NT2/D1 (cell line): ENCODE data around the gene TOR1AIP2.

ENCODE experiments used
- DNase-seq: peaks from one replicate; pipeline ENCODE4 v3.0.0-alpha.2; 2011; ENCODE audit warnings: low read depth, low spot score
- H3K27me3 ChIP-seq: 2 replicates; pipeline ENCODE4 v1.6.0; 2011; ENCODE audit warnings: mild to moderate bottlenecking; ENCODE audit not compliant: insufficient read length, insufficient read depth
- H3K36me3 ChIP-seq: 2 replicates; pipeline ENCODE4 v1.6.1; 2011; ENCODE audit warnings: mild to moderate bottlenecking, low read length, mixed read lengths; ENCODE audit not compliant: insufficient read depth, insufficient read length
- H3K4me1 ChIP-seq: 2 replicates; pipeline ENCODE4 v1.5.1; 2011; ENCODE audit not compliant: insufficient read depth, insufficient read length
- H3K4me3 ChIP-seq: 2 replicates; pipeline ENCODE4 v1.5.1; 2011; ENCODE audit warnings: low read depth; ENCODE audit not compliant: insufficient read length
- H3K9ac ChIP-seq: 2 replicates; pipeline ENCODE4 v1.6.0; 2011; ENCODE audit warnings: low read depth; ENCODE audit not compliant: insufficient read length
- H3K9me3 ChIP-seq: 2 replicates; pipeline ENCODE4 v1.5.1; 2011; ENCODE audit warnings: mild to moderate bottlenecking, low read length; ENCODE audit not compliant: insufficient read depth
- SUZ12 ChIP-seq: IDR thresholded peaks from 2 replicates; pipeline ENCODE4 v1.6.1; 2011; ENCODE audit not compliant: insufficient read length, insufficient read depth; ENCODE audit errors: extremely low read depth
- YY1 ChIP-seq: IDR thresholded peaks from 2 replicates; pipeline ENCODE4 v1.6.1; 2011; ENCODE audit not compliant: insufficient read length, insufficient read depth
- ZNF274 ChIP-seq: IDR thresholded peaks from 2 replicates; pipeline ENCODE4 v1.6.1; 2011; ENCODE audit warnings: mild to moderate bottlenecking, low read depth, low read length

TOR1AIP2 gene

GRCh38 chr1:179877586-179878265 lies at the start of gene TOR1AIP2:
Gene TOR1AIP2 (minus strand): TSS chr1:179877803. CDS start chr1:179852665, 25,138 bp downstream.
- TF ChIP-seq YY1 (peak; percentile 10), ZNF274 (no peak)
- DNase-seq = peak; percentile 81
- no peaks in the 10 kb centered on the region for H3K4me1 ChIP-seq

GRCh38 chr1:179926850-179927205 lies 49.2 kb upstream of the TOR1AIP2 start:
- Histone ChIP-seq H3K9ac (no peak overlapping the region), H3K9me3 (no peaks in the 10 kb centered on the region), H3K4me1 (no peaks in the 10 kb centered on the region), H3K27me3 (no peaks in the 10 kb centered on the region), H3K4me3 (no peak overlapping the region), H3K36me3 (no peaks in the 10 kb centered on the region)
- DNase-seq = no peak
- TF ChIP-seq ZNF274 = no peak
- TF ChIP-seq YY1 = no peak
- no peak for TF ChIP-seq SUZ12

More at GRCh38 chr1:179877586-179878265, at the start of gene TOR1AIP2:
- H3K27me3 ChIP-seq = no peaks in the 10 kb centered on the region
- H3K4me3 ChIP-seq = peak within 1 kb of the TSS; percentile 76
- H3K36me3 ChIP-seq = peaks cover 36% of the 10 kb centered on the region
- no peaks in the 10 kb centered on the region for H3K9me3 ChIP-seq
- H3K9ac ChIP-seq = peak within 1 kb of the TSS; percentile 73

- Histone ChIP-seq H3K36me3 (no peaks in the 10 kb centered on the region), H3K4me3 (no peak overlapping the region), H3K9me3 (no peaks in the 10 kb centered on the region), H3K27me3 (no peaks in the 10 kb centered on the region), H3K4me1 (no peaks in the 10 kb centered on the region), H3K9ac (no peak overlapping the region)
- DNase-seq = no peak
- TF ChIP-seq YY1 = no peak
- TF ChIP-seq SUZ12 = no peak
- TF ChIP-seq ZNF274 = no peak
These were observed 48.6 kb upstream of the TOR1AIP2 start for GRCh38 chr1:179925922-179926849.

- H3K9ac ChIP-seq = no peak overlapping the region
- TF ChIP-seq ZNF274 = no peak
- TF ChIP-seq YY1 = no peak
- TF ChIP-seq SUZ12 = no peak
- no peaks in the 10 kb centered on the region for H3K9me3 ChIP-seq
- DNase-seq = no peak
- peaks cover 2% of the 10 kb centered on the region for H3K36me3 ChIP-seq
- no peaks in the 10 kb centered on the region for H3K4me1 ChIP-seq
- H3K4me3 ChIP-seq = no peak overlapping the region
- no peaks in the 10 kb centered on the region for H3K27me3 ChIP-seq
These were observed 47.7 kb upstream of the TOR1AIP2 start for GRCh38 chr1:179925302-179925701.

GRCh38 chr1:179924268-179924667 lies 46.7 kb upstream of the TOR1AIP2 start:
- DNase-seq = no peak
- H3K4me3 ChIP-seq = no peak overlapping the region
- H3K4me1 ChIP-seq = no peaks in the 10 kb centered on the region
- no peak overlapping the region for H3K9ac ChIP-seq
- H3K36me3 ChIP-seq = peaks cover 12% of the 10 kb centered on the region
- no peaks in the 10 kb centered on the region for H3K9me3 ChIP-seq
- H3K27me3 ChIP-seq = no peaks in the 10 kb centered on the region
- TF ChIP-seq ZNF274 (no peak), YY1 (no peak), SUZ12 (no peak)

DNA sequence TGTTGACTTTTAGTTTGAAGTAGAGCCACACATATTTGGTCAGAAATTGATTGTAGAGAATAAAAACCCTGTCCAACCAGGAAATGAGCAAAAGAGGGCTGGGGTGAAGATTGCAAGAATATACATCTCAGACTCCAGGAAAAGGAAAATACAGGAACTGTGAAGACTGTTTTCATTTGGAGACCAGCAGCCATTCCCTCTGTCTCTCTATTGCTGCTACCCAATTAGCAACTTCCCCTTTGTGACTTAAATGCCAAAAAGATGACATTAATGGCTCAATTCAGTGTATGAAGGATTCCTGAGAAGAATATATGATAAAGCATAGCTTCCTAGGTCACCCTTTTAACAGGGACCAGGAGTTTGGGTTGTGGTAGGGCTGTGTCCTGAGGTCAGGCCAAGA lies 45.4 kb upstream of the TOR1AIP2 start:
- DNase-seq = no peak
- no peak overlapping the region for H3K4me3 ChIP-seq
- H3K36me3 ChIP-seq = peaks cover 24% of the 10 kb centered on the region
- TF ChIP-seq YY1 = no peak
- TF ChIP-seq ZNF274 = no peak
- no peak for TF ChIP-seq SUZ12
- H3K4me1 ChIP-seq = no peaks in the 10 kb centered on the region
- no peaks in the 10 kb centered on the region for H3K9me3 ChIP-seq
- H3K9ac ChIP-seq = no peak overlapping the region
- no peaks in the 10 kb centered on the region for H3K27me3 ChIP-seq

DNA sequence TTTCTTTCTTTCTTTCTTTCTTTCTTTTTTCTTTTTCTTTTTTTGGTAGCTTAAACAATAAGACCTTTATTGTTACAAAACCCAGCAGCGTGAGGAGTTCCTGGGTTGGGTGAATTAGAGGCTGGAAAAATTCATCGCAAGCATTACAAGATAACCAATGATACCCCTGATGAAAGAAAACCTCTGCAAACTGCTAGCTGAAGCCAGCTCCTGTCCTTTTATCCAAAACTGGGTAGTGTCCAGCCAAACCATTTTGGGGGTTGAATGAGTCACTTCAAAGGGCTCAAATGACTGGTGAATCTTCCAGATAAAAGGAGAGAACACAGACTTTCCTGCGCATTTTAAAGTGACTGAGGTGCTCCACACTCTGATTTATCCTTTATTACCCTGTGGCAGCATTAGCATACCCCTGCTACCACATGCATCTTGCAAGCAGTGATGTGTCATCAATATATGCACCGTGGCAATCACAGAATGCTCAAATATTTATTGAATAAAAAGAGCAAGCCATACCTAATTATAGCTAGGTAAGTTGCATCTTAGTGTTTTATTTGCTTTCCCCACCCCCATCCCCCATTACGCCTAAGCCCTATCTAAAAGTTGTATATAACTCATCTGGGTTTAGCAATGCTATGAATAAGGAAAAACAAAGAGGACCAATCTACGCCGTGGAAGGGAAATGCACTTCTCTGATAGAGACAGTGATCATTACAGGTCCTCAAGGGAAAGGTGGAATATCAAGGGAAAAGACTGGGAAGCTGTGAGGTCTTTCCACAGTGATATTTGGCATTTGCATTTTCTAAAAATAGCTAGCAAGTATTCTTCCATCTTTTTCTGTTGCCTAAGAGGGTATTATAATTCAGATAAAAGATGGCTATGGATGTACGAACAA lies 44.6 kb upstream of the TOR1AIP2 start:
- no peak overlapping the region for H3K9ac ChIP-seq
- H3K4me3 ChIP-seq = no peak overlapping the region
- no peak for TF ChIP-seq ZNF274
- no peak for TF ChIP-seq SUZ12
- TF ChIP-seq YY1 = no peak
- no peaks in the 10 kb centered on the region for H3K27me3 ChIP-seq
- H3K9me3 ChIP-seq = no peaks in the 10 kb centered on the region
- H3K4me1 ChIP-seq = no peaks in the 10 kb centered on the region
- peaks cover 32% of the 10 kb centered on the region for H3K36me3 ChIP-seq
- DNase-seq = no peak
